Raji (cell line): Measurements from ENCODE around the gene GCSH.

Experiments
- POLR2A ChIP-seq: IDR thresholded peaks from 2 replicates; pipeline ENCODE4 v1.6.1; 2011; ENCODE audit warnings: low read depth, low read length, control low read depth; ENCODE audit not compliant: insufficient read depth

The GCSH gene

DNA sequence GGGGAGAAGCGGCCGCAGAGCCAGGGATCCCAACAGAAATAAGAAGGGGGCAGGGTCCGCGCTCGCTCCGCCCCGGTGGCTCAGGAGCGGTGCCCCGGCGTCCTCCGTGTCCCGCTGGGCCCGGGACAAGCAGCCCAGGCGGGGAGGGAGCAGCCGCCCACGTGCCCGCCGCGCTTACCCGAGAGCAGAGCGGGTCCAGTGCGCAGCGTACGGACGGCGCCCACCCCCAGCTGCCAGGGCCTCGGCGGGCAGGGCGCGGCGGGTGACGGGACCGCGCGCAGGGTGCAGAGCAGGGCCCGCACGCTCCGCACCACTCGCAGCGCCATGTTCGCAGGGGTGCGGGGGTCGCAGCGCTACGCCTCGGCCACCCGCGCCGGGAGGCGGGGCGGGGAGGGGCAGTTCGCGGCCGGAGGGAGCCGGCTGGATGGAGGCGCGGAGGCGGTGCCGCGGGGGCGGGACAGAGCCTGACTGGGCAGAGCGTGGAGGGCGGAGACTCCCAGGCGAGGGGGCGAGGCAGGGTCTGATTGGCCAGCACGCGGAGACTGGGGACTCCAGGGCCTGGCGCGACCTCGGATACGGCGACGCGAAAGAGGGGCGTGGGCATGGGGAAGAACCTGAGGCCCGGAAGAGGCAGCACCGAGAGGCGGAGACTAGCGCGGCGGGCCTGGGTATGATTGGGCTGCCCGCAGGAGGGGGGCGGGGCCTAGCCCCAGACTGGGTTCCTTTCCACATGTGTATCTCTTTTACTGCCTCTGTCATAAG is at the start of gene GCSH:
Gene GCSH (minus strand): TSS at position 443 of the 762 bp plus-strand sequence. CDS start 117 bp downstream, at position 326.
- peak; percentile 72; the same call in 1 of the 2 replicates for TF ChIP-seq POLR2A

DNA sequence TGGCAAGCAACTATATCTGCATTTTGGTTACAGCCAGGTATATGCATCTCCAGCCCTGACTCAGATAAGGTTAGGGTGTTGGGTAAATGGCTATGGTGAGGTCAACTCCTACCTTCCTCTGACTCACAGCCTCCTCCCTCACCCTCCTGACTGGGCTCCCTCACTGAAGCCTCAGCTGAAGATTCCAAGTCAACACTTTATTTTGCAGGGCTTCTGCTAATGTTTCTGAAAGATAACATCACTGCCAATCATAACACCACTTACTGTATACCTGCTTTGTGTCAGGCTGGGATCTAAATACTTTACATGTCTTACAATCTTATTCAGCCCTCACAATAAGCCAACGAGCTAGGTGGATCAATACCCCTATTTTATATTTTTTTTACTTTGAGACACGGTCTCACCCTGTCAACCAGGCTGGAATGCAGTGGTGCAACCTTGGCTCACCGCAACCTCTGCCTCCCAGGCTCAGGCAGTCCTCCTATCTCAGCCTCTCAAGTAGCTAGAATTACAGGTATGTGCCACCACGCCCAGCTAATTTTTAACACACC is 47.8 kb upstream of the GCSH start:
- no peak for TF ChIP-seq POLR2A

DNA sequence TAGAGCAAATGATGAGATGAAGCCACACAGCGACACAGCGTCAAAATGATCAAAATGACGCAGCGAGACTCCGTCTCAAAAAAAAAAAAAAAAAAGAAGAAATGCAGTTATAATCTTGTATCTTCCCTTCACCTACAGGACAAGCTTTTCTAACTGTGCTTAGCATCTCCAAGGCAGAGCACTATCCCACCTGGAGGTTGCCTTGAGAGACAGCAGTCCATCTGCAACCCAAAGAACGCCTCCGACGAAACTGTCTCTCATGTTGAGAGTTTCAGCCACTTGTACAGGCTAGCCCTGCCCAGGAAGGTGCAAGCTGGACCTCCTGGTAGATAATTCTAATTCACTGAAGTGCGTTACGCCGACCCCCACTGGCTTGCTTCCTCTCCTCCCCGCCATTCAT is 46.7 kb upstream of the GCSH start:
- TF ChIP-seq POLR2A: no peak

DNA sequence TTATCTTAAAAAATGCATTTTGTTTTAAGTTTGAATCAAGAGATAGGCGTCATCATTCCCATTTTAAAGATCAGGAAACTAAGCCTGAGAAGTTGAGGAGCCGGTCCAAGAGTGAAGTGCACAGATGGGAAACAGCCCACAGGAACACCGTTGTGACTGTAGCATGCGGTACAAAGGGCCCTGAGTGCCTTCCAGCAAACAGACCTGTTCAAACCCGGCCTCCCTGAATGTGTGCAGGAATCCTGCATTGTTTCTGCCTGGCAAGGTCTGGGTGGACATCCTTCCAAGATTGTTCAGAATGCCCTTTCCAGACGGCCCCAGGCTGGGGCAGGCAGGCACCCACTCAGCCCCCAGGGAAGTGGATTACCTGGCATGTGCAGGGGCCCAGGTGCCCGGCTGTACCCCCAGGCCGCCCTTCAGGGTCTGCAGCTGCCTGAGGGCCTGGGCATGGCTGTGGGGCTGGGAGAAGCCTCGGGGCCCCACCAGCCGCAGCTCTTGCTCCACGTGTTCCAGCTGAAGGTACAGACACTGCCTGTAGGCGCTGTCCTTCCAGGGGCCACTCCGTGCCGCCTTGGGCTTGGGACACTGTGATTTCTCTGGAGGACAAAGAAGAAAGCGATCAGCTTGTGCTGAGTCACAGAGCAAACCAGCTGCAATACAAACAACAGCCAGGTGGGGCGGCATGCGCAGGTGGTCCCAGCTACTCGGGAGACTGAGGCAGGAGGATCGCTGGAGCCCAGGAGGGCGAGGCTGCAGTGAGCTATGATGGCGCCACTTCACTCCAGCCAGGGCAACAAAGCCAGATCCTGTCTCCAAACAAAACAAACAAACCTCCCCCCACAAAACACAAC is 45.0 kb upstream of the GCSH start:
- no peak for TF ChIP-seq POLR2A

DNA sequence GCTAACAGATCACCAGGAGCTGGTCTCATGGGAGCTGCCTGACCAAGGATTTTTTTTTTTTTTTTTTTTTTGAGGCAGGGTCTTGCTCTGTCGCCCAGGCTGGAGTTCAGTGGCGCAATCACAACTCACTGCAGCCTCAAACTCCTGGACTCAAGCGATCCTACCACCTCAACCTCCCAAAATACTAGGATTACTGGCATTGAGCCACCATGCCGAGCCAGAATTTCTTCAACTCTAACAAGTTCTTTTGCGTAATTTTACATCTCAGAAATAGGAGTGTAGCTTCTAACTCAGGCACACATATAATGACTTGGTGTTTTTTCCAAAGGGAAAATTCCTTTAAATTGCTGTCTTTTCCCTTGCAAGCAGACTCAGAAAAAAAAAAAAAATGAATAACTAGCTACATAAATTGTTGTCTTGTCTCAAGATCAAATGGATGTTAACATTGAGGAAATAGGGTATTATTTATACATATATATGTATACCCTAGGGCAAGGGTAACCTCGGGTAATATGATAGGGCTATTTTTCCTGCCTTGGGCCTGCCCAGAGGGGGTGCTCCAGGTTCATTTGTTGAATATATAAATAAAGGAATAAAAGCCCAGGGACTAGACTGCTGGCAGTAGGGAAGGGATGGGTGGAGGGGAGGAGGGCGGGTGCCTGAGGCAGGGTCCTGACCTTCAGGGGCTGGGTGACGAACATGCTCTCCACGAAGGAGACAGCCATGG is 42.8 kb upstream of the GCSH start:
- TF ChIP-seq POLR2A: no peak

DNA sequence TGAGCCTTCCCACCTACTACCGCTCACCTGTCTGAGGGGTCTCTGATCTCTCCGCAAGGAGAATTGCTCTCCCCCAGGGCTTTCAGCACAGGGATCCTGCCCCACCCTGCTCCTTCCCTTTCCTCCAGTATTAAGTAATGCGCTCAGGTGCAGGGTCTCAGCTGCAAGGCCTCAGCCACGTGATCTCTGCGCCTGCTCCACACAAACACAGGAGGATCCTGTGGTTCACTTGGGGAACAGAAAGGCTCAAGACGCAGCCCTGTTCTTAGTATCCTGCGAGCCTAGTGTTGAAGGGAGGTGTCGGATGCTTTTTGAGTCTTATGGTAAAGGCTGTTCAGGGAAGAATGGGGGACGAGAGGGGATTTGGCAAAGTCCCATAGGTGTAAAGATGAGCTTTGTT is 41.6 kb upstream of the GCSH start:
- no peak for TF ChIP-seq POLR2A

DNA sequence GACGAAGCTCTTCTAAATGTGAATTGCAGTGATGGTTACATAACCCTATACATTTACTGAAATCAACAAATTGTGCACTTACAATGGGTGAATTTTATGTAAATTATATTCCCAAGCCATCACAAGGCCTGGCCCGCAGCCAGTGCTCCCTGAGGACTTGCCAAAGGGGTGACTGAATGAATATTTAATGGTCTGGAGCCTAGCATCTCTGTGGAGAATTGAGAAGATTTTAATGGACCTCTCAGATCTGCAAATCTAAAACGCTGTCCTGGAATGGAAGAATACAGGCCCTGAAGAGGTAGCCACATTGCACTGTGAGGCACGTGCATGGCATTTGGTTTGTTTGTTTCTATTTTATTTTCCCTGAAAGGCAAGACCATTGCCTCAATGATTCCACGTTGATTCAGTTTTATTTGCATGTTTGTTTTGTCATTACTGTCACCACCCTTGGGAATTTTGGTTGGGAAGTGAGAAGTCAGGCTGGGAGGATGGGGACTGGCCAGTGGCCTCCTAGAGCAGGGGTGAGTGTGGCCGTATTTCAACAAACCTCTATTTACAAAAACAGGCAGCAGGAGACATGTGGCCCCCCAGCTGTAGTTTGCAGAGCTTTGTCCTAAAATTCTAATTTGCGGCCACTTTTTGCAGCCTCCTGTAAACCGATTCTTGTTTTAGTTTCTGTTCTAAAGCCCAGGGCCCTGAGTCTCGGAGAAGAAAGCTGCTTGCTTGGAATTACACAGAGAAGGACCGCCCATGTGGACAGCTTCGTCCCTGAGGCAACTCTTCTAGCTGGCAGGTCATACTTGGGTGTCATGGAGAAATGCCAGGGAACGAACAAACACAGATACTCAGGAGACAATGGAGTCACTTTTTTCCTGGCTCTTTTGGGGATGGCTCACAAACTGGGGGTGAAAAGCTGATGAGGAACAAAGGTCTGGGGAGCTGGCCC is 40.5 kb upstream of the GCSH start:
- TF ChIP-seq POLR2A: no peak

DNA sequence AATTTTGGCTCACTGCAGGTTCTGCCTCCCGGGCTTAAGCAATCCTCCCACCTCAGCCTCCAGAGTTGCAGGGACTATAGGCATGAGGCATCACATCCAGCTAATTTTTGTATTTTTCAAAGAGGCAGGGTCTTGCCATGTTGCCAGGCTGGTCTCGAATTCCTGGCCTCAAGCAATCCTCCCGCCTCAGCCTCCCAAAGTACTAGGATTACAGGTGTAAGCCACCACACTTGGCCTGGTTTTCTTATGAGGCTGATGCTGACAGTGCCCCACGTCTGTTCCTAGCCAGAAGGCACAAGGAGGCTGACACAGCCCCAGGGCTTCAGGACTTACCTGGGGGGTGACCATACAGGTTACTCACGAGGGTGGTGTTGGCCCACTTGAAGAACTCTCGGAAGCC is 33.9 kb upstream of the GCSH start:
- no peak for TF ChIP-seq POLR2A

DNA sequence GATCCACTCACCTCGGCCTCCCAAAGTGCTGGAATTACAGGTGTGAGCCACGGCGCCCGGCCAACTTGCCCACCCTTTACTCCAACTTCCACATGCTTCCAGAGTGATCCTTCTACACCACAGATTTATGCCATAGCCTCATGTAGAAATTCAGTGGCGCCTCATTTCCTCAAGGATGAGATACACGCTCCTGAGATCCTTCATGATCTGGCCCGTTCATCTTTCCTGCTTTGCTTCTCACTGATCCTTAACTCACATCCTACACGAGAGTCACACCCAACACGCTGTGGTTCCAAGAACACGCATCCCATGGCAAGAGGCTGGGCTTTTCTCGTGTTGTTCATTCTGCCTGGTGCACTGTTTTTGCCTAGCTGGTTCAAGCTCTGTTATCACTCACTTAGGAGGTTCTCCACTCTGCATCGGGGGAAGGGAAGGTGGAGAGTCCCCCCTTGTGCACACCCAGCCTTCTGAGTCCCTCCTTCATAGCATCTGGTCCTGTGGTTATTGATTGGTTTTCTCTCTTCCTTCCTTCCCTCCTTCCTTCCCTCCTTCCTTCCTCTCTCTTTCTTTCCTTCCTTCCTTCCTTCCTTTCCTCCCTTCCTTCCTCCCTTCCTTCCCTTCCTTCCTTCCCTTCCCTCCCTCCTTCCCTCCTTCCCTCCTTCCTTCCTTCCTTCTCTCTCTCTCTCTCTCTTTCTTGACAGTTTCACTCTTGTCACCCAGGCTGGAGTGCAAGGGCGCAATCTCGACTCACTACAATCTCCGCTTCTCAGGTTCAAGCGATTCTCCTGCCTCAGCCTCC is 32.7 kb upstream of the GCSH start:
- TF ChIP-seq POLR2A: no peak

DNA sequence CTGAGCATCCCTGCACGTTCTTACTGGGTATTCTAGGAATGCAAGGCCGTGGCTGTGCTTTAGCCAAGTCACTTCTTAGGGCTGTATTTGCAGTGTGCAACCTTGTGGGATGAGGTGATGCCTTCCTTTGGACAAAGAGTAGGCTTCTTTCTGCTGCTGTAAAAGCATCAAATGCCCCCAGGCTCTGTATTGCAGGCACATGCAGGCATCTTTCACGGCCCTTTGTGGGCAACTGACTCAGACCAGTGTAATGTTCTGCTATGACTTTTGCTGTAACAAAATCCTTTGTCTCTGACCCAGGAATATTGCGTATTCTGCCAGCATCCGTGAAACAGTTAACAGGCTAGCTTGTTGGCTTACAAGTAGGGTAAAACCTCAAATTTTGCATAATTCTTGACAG is 30.9 kb upstream of the GCSH start:
- no peak for TF ChIP-seq POLR2A

DNA sequence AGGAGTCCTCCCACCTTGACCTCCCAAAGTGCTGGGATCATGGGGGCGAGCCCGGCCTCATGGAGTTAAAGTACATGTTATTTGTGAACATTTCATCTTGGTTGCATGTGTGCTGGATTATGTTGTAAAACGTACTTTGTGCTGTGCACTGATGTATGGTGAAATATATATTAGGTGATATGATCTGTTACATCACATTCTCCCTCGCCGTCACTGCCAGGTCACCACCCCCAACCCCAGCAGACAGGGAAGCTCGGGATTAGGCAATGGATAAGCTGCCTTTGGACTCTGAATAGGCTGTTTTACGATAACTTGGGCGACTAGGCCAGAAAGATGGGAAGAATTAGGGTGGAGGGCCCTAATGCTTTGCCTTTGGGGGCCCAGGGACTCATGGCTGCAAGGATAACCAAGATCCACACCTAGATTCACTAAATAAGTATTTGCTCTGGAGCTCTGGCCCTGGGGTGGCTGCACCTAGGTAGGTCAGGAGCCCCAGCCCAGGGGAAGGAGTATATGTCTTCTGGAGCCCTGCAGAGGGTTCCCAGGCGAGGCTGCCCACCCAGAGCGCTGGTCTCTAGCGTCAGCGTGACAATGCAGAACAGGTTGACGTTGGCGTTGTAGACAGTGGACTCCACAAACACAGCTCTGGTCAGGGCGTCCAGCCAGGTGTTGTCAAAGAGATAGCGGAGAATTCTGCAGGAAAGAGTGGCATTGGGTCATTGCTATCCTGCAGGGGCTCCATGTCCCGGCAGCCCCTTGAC is 27.1 kb upstream of the GCSH start:
- no peak for TF ChIP-seq POLR2A

DNA sequence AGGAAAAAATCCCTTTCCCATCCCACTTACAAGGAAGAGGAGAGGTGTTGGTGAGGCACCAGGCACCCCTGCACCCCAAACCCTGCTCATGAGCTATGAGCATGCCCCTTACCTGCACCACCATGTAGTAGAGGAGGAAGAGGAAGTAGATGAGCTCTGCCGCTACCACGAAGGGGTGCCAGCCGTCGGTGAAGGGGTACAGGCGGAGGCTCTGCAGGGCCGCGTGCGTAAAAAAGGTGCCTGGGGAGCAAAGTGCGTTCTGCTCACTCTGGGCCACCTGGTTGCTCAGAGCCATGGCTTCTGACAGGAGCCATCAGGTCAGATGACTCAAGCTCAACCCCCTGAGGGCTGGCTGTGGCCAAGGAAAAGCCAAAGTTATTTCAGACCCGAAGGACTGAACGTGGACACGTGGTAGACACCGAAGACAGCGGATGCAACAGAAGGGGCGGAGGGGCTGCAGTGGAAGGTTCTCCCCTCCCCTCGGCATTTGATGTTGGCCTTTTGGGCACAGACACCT is 25.3 kb upstream of the GCSH start:
- no peak for TF ChIP-seq POLR2A
